Measurements from ENCODE around the gene LZTR1. TPM values are rescaled to one million over a fixed set of nuclear protein-coding genes. Genes with fewer than 3 reads are reported as not detected.
"Not testable (repeated sequence)": the region's sequence is repeated elsewhere in the genome, so short reads cannot be mapped to it uniquely, and the experiment has no call there.

LZTR1 gene
- total and polyA plus RNA-seq, 7 donors, result 10.2 to 50.4 (median 31.4) TPM

GRCh38 chr22:20967697-20968211 is 14.3 kb upstream of the LZTR1 start:
- Histone ChIP-seq H3K9me3 (no peaks in the 10 kb centered on the region), H3K27ac (no peak overlapping the region), H3K4me1 (peaks cover 0 to 28% (median 11%) of the 10 kb centered on the region in 4 donors), H3K4me3 (no peak overlapping the region), H3K36me3 (no peaks in the 10 kb centered on the region), H3K27me3 (peaks cover 2 to 16% (median 13%) of the 10 kb centered on the region in 3 donors)
- intact Hi-C loops (cut with DNase I), result no loop called here
- TF ChIP-seq EP300 (IDR thresholded peaks at IDR 0.05) (no peak), POLR2AphosphoS5 (IDR thresholded peaks at IDR 0.05) (no peak), POLR2A (IDR thresholded peaks at IDR 0.05) (no peak), CTCF (IDR thresholded peaks at IDR 0.05) (no peak)
- DNase-seq, result no peak
- 72 to 78% methylated on average over 19 of the region's 19 CpGs for whole genome bisulfite sequencing, 2 donors

DNA sequence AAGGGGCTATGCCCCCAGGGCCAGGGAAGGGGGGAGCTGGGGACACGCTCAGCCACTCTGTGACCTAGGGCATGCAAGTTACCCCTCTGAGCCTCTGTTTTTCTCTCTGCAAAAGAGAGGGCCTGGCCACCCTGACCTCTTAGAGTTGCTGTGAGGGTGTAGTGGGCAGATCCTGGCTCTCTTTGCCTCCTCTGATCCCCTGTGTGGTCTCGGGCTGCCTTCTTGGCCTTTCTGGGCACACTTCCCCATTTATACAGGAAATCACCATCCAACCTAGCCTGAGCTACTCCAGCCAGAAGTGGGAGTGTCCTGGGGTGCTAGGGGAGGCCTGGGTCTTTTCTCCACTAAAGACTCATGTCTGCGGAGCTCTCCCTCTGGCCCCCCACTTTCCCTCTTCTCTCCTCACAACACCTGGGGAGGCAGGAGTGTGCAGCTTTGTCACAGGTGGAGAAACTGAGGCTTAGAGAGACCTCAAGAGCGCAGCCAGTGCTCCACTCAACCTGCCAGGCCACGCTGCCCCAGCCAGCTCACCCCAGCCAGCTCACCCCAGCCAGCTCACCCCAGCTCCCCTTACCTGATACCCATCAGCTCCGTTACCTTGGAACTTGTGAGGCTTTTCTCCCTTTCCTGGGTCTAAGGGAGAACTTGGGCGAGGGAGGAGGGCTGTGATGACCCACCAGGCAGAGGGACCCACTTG is 13.7 kb upstream of the LZTR1 start:
- WGBS, 2 donors, result 83 to 87% methylated on average over 7 of the region's 7 CpGs
- Histone ChIP-seq H3K36me3 (no peaks in the 10 kb centered on the region), H3K4me3 (no peak overlapping the region), H3K4me1 (peaks cover 0 to 28% (median 11%) of the 10 kb centered on the region in 4 donors), H3K9me3 (no peaks in the 10 kb centered on the region), H3K27ac (no peak overlapping the region), H3K27me3 (peaks cover 2 to 16% (median 12%) of the 10 kb centered on the region in 3 donors)
- TF ChIP-seq POLR2A (IDR thresholded peaks at IDR 0.05), result no peak
- TF ChIP-seq EP300 (IDR thresholded peaks at IDR 0.05), result no peak
- TF ChIP-seq CTCF (IDR thresholded peaks at IDR 0.05), result no peak
- no peak for TF ChIP-seq POLR2AphosphoS5 (IDR thresholded peaks at IDR 0.05)
- intact Hi-C loops (cut with DNase I), result no loop called here
- no peak for DNase-seq

DNA sequence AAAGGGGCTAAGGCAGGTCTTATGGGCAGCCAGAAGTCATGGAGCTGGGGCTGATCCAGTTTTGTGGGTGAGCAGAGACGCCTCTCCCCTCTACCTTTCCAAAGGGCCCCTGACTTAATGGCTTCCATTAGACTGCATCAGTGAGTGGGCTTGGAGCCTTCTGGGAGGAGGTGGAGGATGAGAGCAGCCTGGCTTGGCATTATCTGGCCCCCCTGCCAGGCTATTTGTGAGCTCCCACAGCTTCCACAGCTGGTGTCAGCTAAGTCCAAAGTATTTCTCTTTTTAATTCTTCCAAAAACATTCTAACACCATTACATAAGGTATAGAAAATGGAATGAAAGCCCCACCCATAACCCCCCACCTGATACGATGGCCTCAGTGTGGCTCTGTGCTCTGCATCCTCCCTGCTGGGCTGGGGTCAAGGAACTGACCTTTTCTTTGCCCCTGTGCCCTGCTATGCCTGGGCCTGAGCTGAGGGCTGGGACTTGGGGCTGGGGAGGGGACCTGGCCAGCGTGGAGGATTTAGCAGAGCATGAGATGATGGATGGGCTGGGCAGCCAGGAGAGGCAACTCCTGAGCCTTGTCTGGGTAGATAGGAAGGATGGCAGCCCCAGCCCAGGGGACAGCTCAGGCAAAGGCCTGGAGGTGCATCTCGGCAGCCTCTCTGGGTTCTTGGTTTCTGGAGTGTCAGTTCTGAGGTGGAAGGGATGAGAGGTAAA is 11.0 kb upstream of the LZTR1 start:
- H3K4me1 ChIP-seq, result peaks cover 0 to 12% (median 0%) of the 10 kb centered on the region in 4 donors
- intact Hi-C loops (cut with DNase I), result no loop called here
- 82 to 88% methylated on average over 4 of the region's 4 CpGs for WGBS, 2 donors

DNA sequence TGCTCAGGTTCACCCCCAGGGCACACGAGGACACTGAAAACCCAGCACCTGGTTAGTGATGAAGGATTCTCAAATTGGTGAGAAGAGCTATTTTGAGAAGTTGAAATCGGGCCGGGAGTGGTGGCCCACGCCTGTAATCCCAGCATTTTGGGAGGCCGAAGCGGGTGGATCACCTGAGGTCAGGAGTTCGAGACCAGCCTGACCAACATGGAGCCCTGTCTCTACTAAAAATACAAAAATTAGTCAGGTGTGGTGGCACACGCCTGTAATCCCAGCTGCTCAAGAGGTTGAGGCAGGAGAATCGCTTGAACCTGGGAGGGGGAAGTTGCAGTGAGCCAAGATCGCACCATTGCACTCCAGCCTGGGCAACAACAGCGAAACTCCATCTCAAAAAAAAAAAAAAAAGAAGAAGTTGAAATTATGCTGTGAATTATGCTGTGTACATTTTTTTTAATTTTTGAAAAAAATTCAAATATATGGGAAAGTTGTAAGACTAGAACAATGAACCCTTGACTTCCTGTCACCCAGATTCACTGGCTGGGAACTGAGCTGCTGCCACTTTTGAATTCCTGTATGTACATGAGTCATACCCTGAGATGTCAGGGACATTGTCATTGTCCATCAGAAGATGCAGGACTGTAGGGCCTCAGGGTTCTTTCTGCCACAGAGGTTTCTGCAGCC is 9.9 kb upstream of the LZTR1 start:
- H3K4me1 ChIP-seq, result peaks cover 0 to 12% (median 0%) of the 10 kb centered on the region in 4 donors
- H3K9me3 ChIP-seq; DNase-seq; intact Hi-C loops (cut with DNase I); H3K4me3 ChIP-seq; H3K27ac ChIP-seq; H3K36me3 ChIP-seq; H3K27me3 ChIP-seq: not testable (repeated sequence)
- 73 to 89% methylated on average over 11 of the region's 11 CpGs for WGBS, 2 donors

More for the DNA sequence above, 11.0 kb upstream of the LZTR1 start:
- no peak for TF ChIP-seq POLR2A (IDR thresholded peaks at IDR 0.05)
- no peak for TF ChIP-seq POLR2AphosphoS5 (IDR thresholded peaks at IDR 0.05)
- no peak for TF ChIP-seq EP300 (IDR thresholded peaks at IDR 0.05)
- no peak for TF ChIP-seq CTCF (IDR thresholded peaks at IDR 0.05)
- Histone ChIP-seq H3K9me3 (no peaks in the 10 kb centered on the region), H3K4me3 (no peak overlapping the region), H3K36me3 (no peaks in the 10 kb centered on the region), H3K27ac (no peak overlapping the region), H3K27me3 (no peaks in the 10 kb centered on the region)
- no peak for DNase-seq

Data from sigmoid colon (tissue), 7 donors.